ENCODE results near the gene SAMD4B. TPM values are rescaled to one million over a fixed set of nuclear protein-coding genes. Genes with fewer than 3 reads are reported as not detected.

The SAMD4B gene
- total RNA-seq, 1 experiment from 2014 or later, result 163 TPM

- Histone ChIP-seq H3K27me3 (ENCODE audit: insufficient read depth, low read depth) (no peaks in the 10 kb centered on the region), H3K79me2 (ENCODE audit: low read depth) (no peaks in the 10 kb centered on the region), H3K27ac (no peak overlapping the region), H3F3A (ENCODE audit: insufficient read depth, low read depth) (peaks cover 7% of the 10 kb centered on the region; the same call in 1 of the 2 replicates), H3K9me2 (ENCODE audit: insufficient read depth) (no peaks in the 10 kb centered on the region), H4K20me1 (ENCODE audit: insufficient read depth) (no peaks in the 10 kb centered on the region; the same call in none of the 2 replicates), H3K4me3 (no peak overlapping the region), H3K4me1 (replicated peaks; ENCODE audit: insufficient read depth) (peaks cover under 1% of the 10 kb centered on the region; the same call in 1 of the 2 replicates), H3K9me3 (ENCODE audit: insufficient read depth, low read depth) (no peaks in the 10 kb centered on the region), H3K4me2 (no peak overlapping the region), H3K36me3 (ENCODE audit: low read depth) (0 out of 2 replicates have a peak, but pooled peaks cover 29% of the 10 kb centered on the region), H2AFZ (no peak overlapping the region)
- no peak for DNase-seq
- CTCF ChIA-PET, result no interaction called here
- intact Hi-C loops (cut with micrococcal nuclease; ENCODE audit: unreplicated experiment), result no loop called here
- BruUV-seq (replicated peaks), result no TSS peak
- POLR2A ChIA-PET (ENCODE audit: unreplicated experiment), result no interaction called here
- TF ChIP-seq CTCF (conservative IDR thresholded peaks at IDR 0.05), result no peak
- TF ChIP-seq EZH2 (IDR thresholded peaks at IDR 0.05; ENCODE audit: low read depth), result no peak
Observed at GRCh38 chr19:39356647-39357046, 14.4 kb downstream of the SAMD4B start.

- ChIA-PET POLR2A (ENCODE audit: unreplicated experiment) (no interaction called here), CTCF (interaction anchor here (0.6 kb wide), 1 partner anchor 73 kb away, joined by 3 read pairs; no protein-coding TSS in a partner anchor)
- Histone ChIP-seq H3K27ac (no peak overlapping the region), H3K79me2 (ENCODE audit: low read depth) (no peaks in the 10 kb centered on the region), H3K4me2 (no peak overlapping the region), H3K9me2 (ENCODE audit: insufficient read depth) (no peaks in the 10 kb centered on the region), H4K20me1 (ENCODE audit: insufficient read depth) (no peaks in the 10 kb centered on the region; the same call in 1 of the 2 replicates), H3K9me3 (ENCODE audit: insufficient read depth, low read depth) (no peaks in the 10 kb centered on the region), H3K4me1 (replicated peaks; ENCODE audit: insufficient read depth) (peaks cover 20% of the 10 kb centered on the region), H3K36me3 (ENCODE audit: low read depth) (0 out of 2 replicates have a peak, but pooled peaks cover 17% of the 10 kb centered on the region), H3K27me3 (ENCODE audit: insufficient read depth, low read depth) (no peaks in the 10 kb centered on the region), H3K4me3 (no peak overlapping the region), H2AFZ (no peak overlapping the region), H3F3A (ENCODE audit: insufficient read depth, low read depth) (peaks cover 21% of the 10 kb centered on the region)
- no peak for DNase-seq
- intact Hi-C loops (cut with micrococcal nuclease; ENCODE audit: unreplicated experiment), result no loop called here
- no TSS peak for BruUV-seq (replicated peaks)
- TF ChIP-seq CTCF (conservative IDR thresholded peaks at IDR 0.05) (no peak), EZH2 (IDR thresholded peaks at IDR 0.05; ENCODE audit: low read depth) (no peak)
Observed at GRCh38 chr19:39359026-39359425, 16.8 kb downstream of the SAMD4B start.

GRCh38 chr19:39360599-39360998 is 18.4 kb downstream of the SAMD4B start:
- POLR2A ChIA-PET (ENCODE audit: unreplicated experiment), result no interaction called here

More at GRCh38 chr19:39360599-39360998, 18.4 kb downstream of the SAMD4B start:
- Histone ChIP-seq H3K9me3 (ENCODE audit: insufficient read depth, low read depth) (no peaks in the 10 kb centered on the region), H3K27me3 (ENCODE audit: insufficient read depth, low read depth) (no peaks in the 10 kb centered on the region), H3F3A (ENCODE audit: insufficient read depth, low read depth) (peaks cover 26% of the 10 kb centered on the region), H3K9me2 (ENCODE audit: insufficient read depth) (no peaks in the 10 kb centered on the region), H3K27ac (no peak overlapping the region), H3K4me2 (no peak overlapping the region), H3K4me1 (replicated peaks; ENCODE audit: insufficient read depth) (peaks cover 20% of the 10 kb centered on the region), H3K36me3 (ENCODE audit: low read depth) (peaks cover 8% of the 10 kb centered on the region; the same call in 1 of the 2 replicates), H3K79me2 (ENCODE audit: low read depth) (no peaks in the 10 kb centered on the region), H2AFZ (no peak overlapping the region), H4K20me1 (ENCODE audit: insufficient read depth) (no peaks in the 10 kb centered on the region; the same call in 1 of the 2 replicates), H3K4me3 (no peak overlapping the region)
- TF ChIP-seq CTCF (conservative IDR thresholded peaks at IDR 0.05) (no peak), EZH2 (IDR thresholded peaks at IDR 0.05; ENCODE audit: low read depth) (no peak)
- BruUV-seq (replicated peaks), result no TSS peak
- CTCF ChIA-PET, result no interaction called here
- intact Hi-C loops (cut with micrococcal nuclease; ENCODE audit: unreplicated experiment), result no loop called here
- DNase-seq, result no peak
